Natural killer cell (primary cell): ENCODE measurements around the gene CENPV. TPM values are rescaled to one million over a fixed set of nuclear protein-coding genes. Genes with fewer than 3 reads are reported as not detected.

ENCODE experiments used
- ATAC-seq, 3 donors: fragments of 150-1000 bp in 2 of 3; fragments of 200-7000 bp in 1 of 3; cut with Tn5 transposase; 1 replicate in 1 of 3; 2 replicates in 2 of 3; pipeline ENCODE4 v1.10.0; 2021; ENCODE audit warnings: mild to moderate bottlenecking in 2 of 3, moderate library complexity in 2 of 3
- DNase-seq, 2 donors: peaks; one replicate each; pipeline versions ENCODE4 v3.0.0 to v3.0.0-alpha.2; 2013 to 2021; ENCODE audit warnings: mixed read lengths in 1 of 2
- H3K27ac ChIP-seq: one replicate; pipeline ENCODE4 v1.5.1; 2013; ENCODE audit warnings: mild to moderate bottlenecking, low read length
- H3K27me3 ChIP-seq: one replicate; pipeline ENCODE4 v1.6.1; 2013; ENCODE audit warnings: low read length; ENCODE audit not compliant: control insufficient read depth, insufficient read depth
- H3K36me3 ChIP-seq: one replicate; pipeline ENCODE4 v1.6.1; 2013; ENCODE audit warnings: low read length; ENCODE audit not compliant: control insufficient read depth, insufficient read depth
- H3K4me1 ChIP-seq: one replicate; pipeline ENCODE4 v1.6.1; 2013; ENCODE audit warnings: low read length; ENCODE audit not compliant: control insufficient read depth, insufficient read depth
- H3K4me3 ChIP-seq: one replicate; pipeline ENCODE4 v1.5.1; 2013; ENCODE audit warnings: low read length
- H3K9me3 ChIP-seq: one replicate; pipeline ENCODE4 v1.6.1; 2013; ENCODE audit warnings: low read length; ENCODE audit not compliant: control insufficient read depth, insufficient read depth
- H3K27ac Mint-ChIP-seq, 2 donors: one replicate each; pipeline ENCODE4 v1.8.0; 2022; ENCODE audit warnings: mild to moderate bottlenecking in 2 of 2, mixed read lengths in 2 of 2, moderate library complexity in 1 of 2
- H3K27me3 Mint-ChIP-seq, 2 donors: one replicate each; pipeline ENCODE4 v1.8.0; 2022; ENCODE audit warnings: low read depth in 2 of 2, mixed read lengths in 2 of 2
- H3K36me3 Mint-ChIP-seq: one replicate; pipeline ENCODE4 v1.8.0; 2022; ENCODE audit warnings: mixed read lengths
- H3K4me1 Mint-ChIP-seq, 2 donors: one replicate each; pipeline ENCODE4 v1.8.0; 2022; ENCODE audit warnings: mixed read lengths in 2 of 2
- H3K4me3 Mint-ChIP-seq: one replicate; pipeline ENCODE4 v1.8.0; 2022; ENCODE audit warnings: mild to moderate bottlenecking, moderate library complexity, mixed read lengths
- H3K9me3 Mint-ChIP-seq, 2 donors: one replicate each; pipeline ENCODE4 v1.8.0; 2022; ENCODE audit warnings: mixed read lengths in 2 of 2
- CTCF ChIP-seq: fragments of 200-600 bp; IDR thresholded peaks from one replicate; pipeline ENCODE4 v1.8.0; 2022; ENCODE audit warnings: antibody characterized with exemption
- WGBS: methylation state at CpG from one replicate; pipeline ENCODE4 v1.1.7; 2013; ENCODE audit warnings: missing lambda C conversion rate; ENCODE audit not compliant: insufficient coverage; 5-methylcytosine and 5-hydroxymethylcytosine counted together
- intact Hi-C: fragments of 100-400 bp; cut with micrococcal nuclease; formaldehyde crosslinking; loops from one replicate; pipeline ENCODE4 v1.14.2; 2022
- total RNA-seq, 4 donors: library from RNA; stranded (reverse); fragments of 120-200 nt in 1 of 4; gene quantifications; one replicate each; pipeline versions ENCODE4 v1.2.3 to v1.2.4, GENCODE V29; 2013 to 2022

CENPV gene
- total RNA-seq, 3 donors from 2014 or later (not counting 1 experiment from before 2014, with no cell fraction given), result 11.3 to 20.0 (median 15.1) TPM

- H3K27ac ChIP-seq, result no peak overlapping the region
- no peaks in the 10 kb centered on the region for H3K4me1 ChIP-seq
- no peak overlapping the region for H3K27ac Mint-ChIP-seq
- H3K4me3 Mint-ChIP-seq, result no peak overlapping the region
- H3K36me3 Mint-ChIP-seq, result no peaks in the 10 kb centered on the region
- no peak for TF ChIP-seq CTCF
- no peak overlapping the region for H3K4me3 ChIP-seq
- no peaks in the 10 kb centered on the region for H3K9me3 ChIP-seq
- ATAC-seq, result no peak
- intact Hi-C loops, result no loop called here
- H3K27me3 ChIP-seq, result no peaks in the 10 kb centered on the region
- no peak for DNase-seq
- no peaks in the 10 kb centered on the region for H3K27me3 Mint-ChIP-seq
- H3K4me1 Mint-ChIP-seq, result no peaks in the 10 kb centered on the region
- H3K9me3 Mint-ChIP-seq, result no peaks in the 10 kb centered on the region
- 90% methylated on average over 11 of the region's 16 CpGs for WGBS
- H3K36me3 ChIP-seq, result no peaks in the 10 kb centered on the region
Measured at GRCh38 chr17:16374146-16374938, 21.1 kb upstream of the CENPV start.

DNA sequence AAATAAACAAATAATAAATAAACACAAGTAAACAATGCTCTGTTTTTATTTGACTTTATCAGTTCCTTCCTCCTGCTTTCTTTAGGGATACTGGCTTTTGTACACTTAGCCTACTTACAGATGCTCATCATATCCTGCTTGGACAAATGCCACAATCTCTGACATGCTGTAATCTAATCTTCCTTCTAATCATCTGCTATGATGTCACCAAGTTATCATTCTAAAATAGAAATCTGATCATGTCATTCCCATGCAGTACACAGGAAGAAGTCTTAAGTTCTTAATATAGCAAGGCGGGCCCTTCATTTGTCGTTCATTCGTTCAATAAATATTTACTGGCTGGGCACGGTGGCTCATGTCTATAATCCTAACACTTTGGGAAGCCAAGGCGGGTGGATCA is 18.5 kb upstream of the CENPV start:
- H3K4me3 ChIP-seq, result no peak overlapping the region
- H3K27ac ChIP-seq, result no peak overlapping the region
- no peaks in the 10 kb centered on the region for H3K9me3 ChIP-seq
- H3K27me3 ChIP-seq, result no peaks in the 10 kb centered on the region
- no peaks in the 10 kb centered on the region for H3K4me1 Mint-ChIP-seq
- DNase-seq (no peak), ATAC-seq (no peak)
- no peaks in the 10 kb centered on the region for H3K9me3 Mint-ChIP-seq
- H3K36me3 ChIP-seq, result no peaks in the 10 kb centered on the region
- H3K27me3 Mint-ChIP-seq, result no peaks in the 10 kb centered on the region
- no peaks in the 10 kb centered on the region for H3K4me1 ChIP-seq
- 99% methylated on average over 4 of the region's 5 CpGs for WGBS
- H3K4me3 Mint-ChIP-seq, result no peak overlapping the region
- H3K27ac Mint-ChIP-seq, result no peak overlapping the region
- no peaks in the 10 kb centered on the region for H3K36me3 Mint-ChIP-seq
- no peak for TF ChIP-seq CTCF
- intact Hi-C loops, result no loop called here

GRCh38 chr17:16364625-16365024 is 11.4 kb upstream of the CENPV start:
- Mint-ChIP-seq H3K36me3 (no peaks in the 10 kb centered on the region), H3K27me3 (no peaks in the 10 kb centered on the region), H3K27ac (no peak overlapping the region), H3K4me1 (no peaks in the 10 kb centered on the region), H3K9me3 (no peaks in the 10 kb centered on the region), H3K4me3 (no peak overlapping the region)
- no peak for TF ChIP-seq CTCF
- Histone ChIP-seq H3K9me3 (no peaks in the 10 kb centered on the region), H3K27me3 (no peaks in the 10 kb centered on the region), H3K27ac (no peak overlapping the region), H3K4me1 (no peaks in the 10 kb centered on the region), H3K4me3 (no peak overlapping the region), H3K36me3 (no peaks in the 10 kb centered on the region)
- intact Hi-C loops, result no loop called here
- ATAC-seq (no peak), DNase-seq (no peak)
